ENCODE results near the gene TMEM53. TPM values are rescaled to one million over a fixed set of nuclear protein-coding genes. Genes with fewer than 3 reads are reported as not detected.

TMEM53 gene
- total and polyA plus RNA-seq, 2 of the 8 experiments (the other 6 are each of a cell fraction or from before 2014, with no cell fraction given): 6.7 to 27.9 TPM

DNA sequence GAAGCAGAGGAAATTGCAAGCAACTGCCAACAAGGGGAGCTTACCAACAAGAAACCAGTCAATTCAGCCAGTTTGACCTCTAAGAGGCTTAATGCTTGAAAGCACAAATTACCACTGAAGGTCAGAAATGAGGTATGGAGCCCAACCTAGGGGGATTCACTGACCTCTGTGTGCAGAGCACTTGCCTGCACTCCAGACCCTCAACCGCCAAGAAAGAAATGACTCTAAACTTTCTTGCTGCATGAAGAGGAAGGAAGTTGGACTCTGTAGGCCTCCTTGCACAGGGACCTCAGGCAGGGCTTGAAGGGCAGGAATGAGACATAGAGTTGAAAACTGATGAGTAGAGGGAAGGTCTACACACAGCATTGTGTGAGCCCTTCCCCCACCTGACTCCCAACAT, 10.2 kb upstream of the TMEM53 start:
- Histone ChIP-seq H3K56ac (replicated peaks; ENCODE audit: insufficient read length, low read depth, low read length) (no peak overlapping the region), H2BK15ac (ENCODE audit: low read length) (peak overlapping the region; percentile 83; the same call in 1 of the 2 replicates), H3K14ac (ENCODE audit: insufficient read length) (no peak overlapping the region), H2AFZ (ENCODE audit: low read length) (no peak overlapping the region), H4K5ac (ENCODE audit: insufficient read length, low read depth, low read length) (no peak overlapping the region), H3K9ac (replicated peaks in 1 of 4; ENCODE audit: extremely low read depth in 1 of 4, low read depth in 3 of 4, low read length in 3 of 4) (no peak overlapping the region), H3K4me1 (replicated peaks in 1 of 4; ENCODE audit: control insufficient read depth in 3 of 4, insufficient read depth in 4 of 4, low read length in 3 of 4) (peaks cover 1 to 17% (median 10%) of the 10 kb centered on the region in 4 experiments; a peak in 5 of 7 replicates), H3K23me2 (ENCODE audit: low read depth, low read length) (no peaks in the 10 kb centered on the region), H4K91ac (replicated peaks; ENCODE audit: insufficient read length, low read length) (no peak overlapping the region), H2BK12ac (ENCODE audit: low read depth, low read length) (peak overlapping the region; percentile 50; the same call in 1 of the 2 replicates), H3K23ac (ENCODE audit: insufficient read length) (no peak overlapping the region), H3K27me3 (replicated peaks in 1 of 4; ENCODE audit: control insufficient read depth in 3 of 4, extremely low read depth in 1 of 4, insufficient read depth in 3 of 4, low read length in 3 of 4) (no peaks in the 10 kb centered on the region), H3K18ac (ENCODE audit: extremely low read depth, low read length) (no peak overlapping the region), H2BK120ac (replicated peaks; ENCODE audit: low read depth, low read length) (no peak overlapping the region), H4K20me1 (replicated peaks in 1 of 2; ENCODE audit: control insufficient read depth in 1 of 2, insufficient read depth in 2 of 2, low read length in 2 of 2) (no peaks in the 10 kb centered on the region), H2AK5ac (ENCODE audit: low read depth, low read length) (no peak overlapping the region), H2BK20ac (ENCODE audit: low read length) (no peak overlapping the region), H3K4me2 (ENCODE audit: insufficient read depth in 1 of 2, low read depth in 2 of 2, low read length in 2 of 2) (no peak overlapping the region), H3K79me2 (ENCODE audit: control insufficient read depth in 1 of 2, insufficient read depth in 2 of 2, low read length in 2 of 2) (no peaks in the 10 kb centered on the region), H3K27ac (ENCODE audit: low read depth, low read length) (no peak overlapping the region), H2BK5ac (ENCODE audit: low read depth, low read length) (0 out of 2 replicates have a peak overlapping the region, but pooled peaks have one; percentile 11), H3K9me3 (ENCODE audit: insufficient read depth in 2 of 2, low read depth in 1 of 2, low read length in 1 of 2) (no peaks in the 10 kb centered on the region), H3K4me3 (ENCODE audit: extremely low read depth in 1 of 4, insufficient read depth in 2 of 4, low read depth in 3 of 4, low read length in 4 of 4) (no peak overlapping the region), H3K4ac (replicated peaks; ENCODE audit: insufficient read length, low read depth, low read length) (no peak overlapping the region), H3K79me1 (ENCODE audit: low read depth, low read length) (no peaks in the 10 kb centered on the region), H3K36me3 (ENCODE audit: control insufficient read depth in 2 of 4, insufficient read depth in 4 of 4, low read length in 3 of 4) (no peaks in the 10 kb centered on the region), H4K8ac (ENCODE audit: extremely low read depth, insufficient read depth, low read length) (no peak overlapping the region)
- DNase-seq (ENCODE audit: low read depth in 1 of 2, low spot score in 2 of 2): no peak
- WGBS, 2 experiments (ENCODE audit: extremely low coverage in 1 of 2, insufficient coverage in 1 of 2, insufficient read length in 1 of 2, insufficient replicate concordance in 2 of 2, low coverage in 1 of 2, low lambda C conversion rate in 2 of 2, missing lambda C conversion rate in 1 of 2): 81% methylated on average over 1 of the region's 1 CpG; no CpG with 5 or more reads in 1 of the 2 experiments
- TF ChIP-seq EP300 (IDR thresholded peaks at IDR 0.05; ENCODE audit: borderline replicate concordance in 1 of 2, low read depth in 2 of 2, low read length in 2 of 2): no peak
- TF ChIP-seq RNF2 (IDR thresholded peaks at IDR 0.05; ENCODE audit: borderline replicate concordance, low read depth, low read length, missing control alignments, poor library complexity, severe bottlenecking): no peak
- no peak for TF ChIP-seq SRF (IDR thresholded peaks at IDR 0.05; ENCODE audit: low read depth, low read length)
- no peak for TF ChIP-seq TBP (IDR thresholded peaks at IDR 0.05; ENCODE audit: low read depth, low read length)
- TF ChIP-seq, protein P1, sequence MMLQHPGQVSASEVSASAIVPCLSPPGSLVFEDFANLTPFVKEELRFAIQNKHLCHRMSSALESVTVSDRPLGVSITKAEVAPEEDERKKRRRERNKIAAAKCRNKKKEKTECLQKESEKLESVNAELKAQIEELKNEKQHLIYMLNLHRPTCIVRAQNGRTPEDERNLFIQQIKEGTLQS (IDR thresholded peaks at IDR 0.05; ENCODE audit: insufficient read depth, low read depth, low read length): no peak
- TF ChIP-seq SIRT6 (IDR thresholded peaks at IDR 0.05; ENCODE audit: low read length): no peak
- CTCF ChIA-PET (ENCODE audit: partially characterized antibody): interaction anchor here (1.1 to 2.5 kb wide), 4 partner anchors 10 to 47 kb away, joined by 3 to 5 read pairs (median 4); partner anchors contain the start of gene ARMH1
- no peak for FAIRE-seq
- POLR2A ChIA-PET (ENCODE audit: partially characterized antibody): interaction anchor here (0.6 to 2.0 kb wide), 5 partner anchors 8 to 1604 kb away, joined by 3 to 11 read pairs (median 4); partner anchors contain the start of gene RPS8

All from H1 (cell line).